Measurements from ENCODE around the gene KIR3DL2. TPM values are rescaled to one million over a fixed set of nuclear protein-coding genes. Genes with fewer than 3 reads are reported as not detected.
"Not testable (repeated sequence)": the region's sequence is repeated elsewhere in the genome, so short reads cannot be mapped to it uniquely, and the experiment has no call there.

KIR3DL2 gene
- total RNA-seq, 1 experiment from 2014 or later, result not detected

DNA sequence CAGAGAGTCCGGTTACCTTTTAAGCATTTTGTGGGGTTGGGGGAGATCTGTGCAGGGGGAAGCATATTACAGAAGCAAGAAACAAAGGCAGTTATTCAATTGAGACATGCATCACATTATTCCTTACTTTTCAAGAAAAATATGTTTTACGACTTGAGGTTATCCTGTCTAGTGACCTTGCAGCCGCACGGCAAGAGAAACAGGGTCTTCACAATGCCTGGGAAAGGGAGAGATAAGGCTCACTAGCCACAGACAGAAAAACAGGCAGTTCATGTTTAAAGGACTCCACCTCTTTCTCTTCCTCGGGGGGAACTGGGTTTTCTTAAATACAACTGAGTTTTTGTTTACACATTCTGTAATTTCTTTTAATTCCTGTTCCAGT is 55.2 kb downstream of the KIR3DL2 start:
- no peaks in the 10 kb centered on the region for H3K36me3 ChIP-seq (ENCODE audit: insufficient read depth, low read length, poor library complexity, severe bottlenecking)
- no peak for TF ChIP-seq EZH2 (IDR thresholded peaks at IDR 0.05; ENCODE audit: borderline replicate concordance, low read depth, low read length, poor library complexity, severe bottlenecking)
- TF ChIP-seq, protein P1, sequence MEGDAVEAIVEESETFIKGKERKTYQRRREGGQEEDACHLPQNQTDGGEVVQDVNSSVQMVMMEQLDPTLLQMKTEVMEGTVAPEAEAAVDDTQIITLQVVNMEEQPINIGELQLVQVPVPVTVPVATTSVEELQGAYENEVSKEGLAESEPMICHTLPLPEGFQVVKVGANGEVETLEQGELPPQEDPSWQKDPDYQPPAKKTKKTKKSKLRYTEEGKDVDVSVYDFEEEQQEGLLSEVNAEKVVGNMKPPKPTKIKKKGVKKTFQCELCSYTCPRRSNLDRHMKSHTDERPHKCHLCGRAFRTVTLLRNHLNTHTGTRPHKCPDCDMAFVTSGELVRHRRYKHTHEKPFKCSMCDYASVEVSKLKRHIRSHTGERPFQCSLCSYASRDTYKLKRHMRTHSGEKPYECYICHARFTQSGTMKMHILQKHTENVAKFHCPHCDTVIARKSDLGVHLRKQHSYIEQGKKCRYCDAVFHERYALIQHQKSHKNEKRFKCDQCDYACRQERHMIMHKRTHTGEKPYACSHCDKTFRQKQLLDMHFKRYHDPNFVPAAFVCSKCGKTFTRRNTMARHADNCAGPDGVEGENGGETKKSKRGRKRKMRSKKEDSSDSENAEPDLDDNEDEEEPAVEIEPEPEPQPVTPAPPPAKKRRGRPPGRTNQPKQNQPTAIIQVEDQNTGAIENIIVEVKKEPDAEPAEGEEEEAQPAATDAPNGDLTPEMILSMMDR (conservative IDR thresholded peaks at IDR 0.05; ENCODE audit: low read depth, low read length), result no peak
- intact Hi-C loops (cut with micrococcal nuclease; ENCODE audit: unreplicated experiment), result no loop called here
- H3K27me3 ChIP-seq (replicated peaks; ENCODE audit: insufficient read depth, low read depth, low read length, poor library complexity), result peaks cover 2% of the 10 kb centered on the region
- no peaks in the 10 kb centered on the region for H3K9me3 ChIP-seq (ENCODE audit: low read depth, low read length, poor library complexity, severe bottlenecking)
- POLR2A ChIA-PET (ENCODE audit: low non-redundant PET), result no interaction called here
- CTCF ChIA-PET, result no interaction called here
- no peak overlapping the region for H3K4me3 ChIP-seq (ENCODE audit: low read depth, low read length, poor library complexity, severe bottlenecking)
- H3K4me1 ChIP-seq (ENCODE audit: insufficient read depth, low read length, poor library complexity, severe bottlenecking), result no peaks in the 10 kb centered on the region
- no peak overlapping the region for H3K27ac ChIP-seq (ENCODE audit: low read depth, low read length, poor library complexity, severe bottlenecking)
- BruUV-seq (replicated peaks), result no TSS peak
- DNase-seq (ENCODE audit: low spot score), result no peak

GRCh38 chr19:54905803-54906511 is 55.7 kb downstream of the KIR3DL2 start, which contains the start of gene NCR1:
Gene NCR1, plus strand, starts transcription at chr19:54906148. Its CDS starts 40 bp downstream, at chr19:54906188.
- no peaks in the 10 kb centered on the region for H3K27me3 ChIP-seq (replicated peaks; ENCODE audit: insufficient read depth, low read depth, low read length, poor library complexity)
- ChIA-PET POLR2A (ENCODE audit: low non-redundant PET) (no interaction called here), CTCF (no interaction called here)
- no peak for DNase-seq (ENCODE audit: low spot score)
- intact Hi-C loops (cut with micrococcal nuclease; ENCODE audit: unreplicated experiment), result no loop called here
- BruUV-seq (replicated peaks), result no TSS peak
- H3K27ac ChIP-seq (ENCODE audit: low read depth, low read length, poor library complexity, severe bottlenecking), result no peak within 1 kb of the TSS
- TF ChIP-seq EZH2 (IDR thresholded peaks at IDR 0.05; ENCODE audit: borderline replicate concordance, low read depth, low read length, poor library complexity, severe bottlenecking), result no peak
- TF ChIP-seq, protein P1 (conservative IDR thresholded peaks at IDR 0.05; ENCODE audit: low read depth, low read length), result no peak
- H3K4me3 ChIP-seq (ENCODE audit: low read depth, low read length, poor library complexity, severe bottlenecking), result no peak within 1 kb of the TSS
- no peaks in the 10 kb centered on the region for H3K4me1 ChIP-seq (ENCODE audit: insufficient read depth, low read length, poor library complexity, severe bottlenecking)
- H3K36me3 ChIP-seq (ENCODE audit: insufficient read depth, low read length, poor library complexity, severe bottlenecking), result no peaks in the 10 kb centered on the region
- H3K9me3 ChIP-seq (ENCODE audit: low read depth, low read length, poor library complexity, severe bottlenecking), result no peaks in the 10 kb centered on the region

DNA sequence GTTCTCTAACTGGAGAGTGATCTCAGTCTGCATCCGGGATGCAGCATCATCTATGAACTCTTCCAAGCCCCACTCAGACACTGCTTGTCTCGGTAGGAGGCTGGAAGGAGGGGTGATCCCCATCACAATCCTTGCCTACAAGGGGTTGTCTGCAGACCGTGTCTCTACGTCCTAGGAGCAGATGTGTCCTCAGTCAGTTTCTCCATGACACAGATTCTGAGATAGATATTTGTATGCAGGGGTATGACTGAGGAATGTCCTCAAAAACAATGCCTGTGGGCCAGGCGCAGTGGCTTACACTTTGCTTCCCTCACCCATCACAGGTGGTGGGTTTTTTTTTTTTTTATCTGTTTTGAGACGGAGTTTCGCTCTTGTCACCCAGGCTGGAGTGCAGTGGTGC is 56.6 kb downstream of the KIR3DL2 start:
- no TSS peak for BruUV-seq (replicated peaks)
- CTCF ChIA-PET, result no interaction called here

GRCh38 chr19:54907899-54908298 is 57.7 kb downstream of the KIR3DL2 start:
- H3K9me3 ChIP-seq (ENCODE audit: low read depth, low read length, poor library complexity, severe bottlenecking); POLR2A ChIA-PET (ENCODE audit: low non-redundant PET); H3K4me3 ChIP-seq (ENCODE audit: low read depth, low read length, poor library complexity, severe bottlenecking); H3K36me3 ChIP-seq (ENCODE audit: insufficient read depth, low read length, poor library complexity, severe bottlenecking); BruUV-seq (replicated peaks); H3K27ac ChIP-seq (ENCODE audit: low read depth, low read length, poor library complexity, severe bottlenecking); intact Hi-C loops (cut with micrococcal nuclease; ENCODE audit: unreplicated experiment); CTCF ChIA-PET; DNase-seq (ENCODE audit: low spot score); H3K4me1 ChIP-seq (ENCODE audit: insufficient read depth, low read length, poor library complexity, severe bottlenecking); H3K27me3 ChIP-seq (replicated peaks; ENCODE audit: insufficient read depth, low read depth, low read length, poor library complexity): not testable (repeated sequence)

More for the DNA sequence above, 56.6 kb downstream of the KIR3DL2 start:
- H3K27ac ChIP-seq (ENCODE audit: low read depth, low read length, poor library complexity, severe bottlenecking), result no peak overlapping the region
- POLR2A ChIA-PET (ENCODE audit: low non-redundant PET), result no interaction called here
- no peaks in the 10 kb centered on the region for H3K4me1 ChIP-seq (ENCODE audit: insufficient read depth, low read length, poor library complexity, severe bottlenecking)
- TF ChIP-seq, protein P1 (conservative IDR thresholded peaks at IDR 0.05; ENCODE audit: low read depth, low read length), result no peak
- no peak for TF ChIP-seq EZH2 (IDR thresholded peaks at IDR 0.05; ENCODE audit: borderline replicate concordance, low read depth, low read length, poor library complexity, severe bottlenecking)
- intact Hi-C loops (cut with micrococcal nuclease; ENCODE audit: unreplicated experiment), result no loop called here
- DNase-seq (ENCODE audit: low spot score), result no peak
- no peaks in the 10 kb centered on the region for H3K9me3 ChIP-seq (ENCODE audit: low read depth, low read length, poor library complexity, severe bottlenecking)
- no peak overlapping the region for H3K4me3 ChIP-seq (ENCODE audit: low read depth, low read length, poor library complexity, severe bottlenecking)
- H3K27me3 ChIP-seq (replicated peaks; ENCODE audit: insufficient read depth, low read depth, low read length, poor library complexity), result no peaks in the 10 kb centered on the region
- no peaks in the 10 kb centered on the region for H3K36me3 ChIP-seq (ENCODE audit: insufficient read depth, low read length, poor library complexity, severe bottlenecking)

Data from A673 (cell line).